PC-9 (cell line): Measurements from ENCODE around the gene TRIM27. TPM values are rescaled to one million over a fixed set of nuclear protein-coding genes. Genes with fewer than 3 reads are reported as not detected.
A peak's percentile ranks its signal among the peaks of the same experiment; 100 is the strongest.
"Not testable (repeated sequence)": the region's sequence is repeated elsewhere in the genome, so short reads cannot be mapped to it uniquely, and the experiment has no call there.

ENCODE experiments used
- BruUV-seq: library from RNA; stranded (reverse); fragments of 400-500 nt; replicated peaks from 2 replicates; lab custom pipeline; 2021; lab: Mats Ljungman, UMichigan
- CTCF ChIA-PET: fragments of 300-600 bp; sonication (Branson Sonifier 250); formaldehyde crosslinking; loops from one replicate; lab custom pipeline; 2022; ENCODE audit warnings: antibody characterized with exemption; lab: Charles Lee
- POLR2A ChIA-PET: fragments of 300-600 bp; sonication (Branson Sonifier 250); formaldehyde crosslinking; loops from one replicate; lab custom pipeline; 2022; ENCODE audit warnings: antibody characterized with exemption; ENCODE audit not compliant: unreplicated experiment; lab: Charles Lee
- DNase-seq, 2 experiments: peaks; one replicate each; pipeline versions ENCODE4 v3.0.0 to v3.0.0-alpha.2; 2015 to 2022; ENCODE audit warnings: mixed read lengths in 1 of 2
- H2AFZ ChIP-seq: fragments of 200-600 bp; sonication (generic); 2 replicates; pipeline ENCODE4 v1.8.1; 2017; ENCODE audit warnings: antibody characterized with exemption
- H3F3A ChIP-seq: fragments of 200-600 bp; sonication (generic); 2 replicates; pipeline ENCODE4 v1.8.1; 2017; ENCODE audit warnings: antibody characterized with exemption, mild to moderate bottlenecking, low read depth; ENCODE audit not compliant: insufficient read depth
- H3K27ac ChIP-seq: fragments of 200-600 bp; sonication (generic); 2 replicates; pipeline ENCODE4 v1.6.1; 2016; ENCODE audit warnings: mixed run types
- H3K27me3 ChIP-seq: fragments of 200-600 bp; sonication (generic); 2 replicates; pipeline ENCODE4 v1.6.1; 2016; ENCODE audit warnings: low read depth, mixed run types; ENCODE audit not compliant: insufficient read depth
- H3K36me3 ChIP-seq: fragments of 200-600 bp; sonication (generic); 2 replicates; pipeline ENCODE4 v1.6.1; 2016; ENCODE audit warnings: low read depth, mixed run types
- H3K4me1 ChIP-seq: fragments of 200-600 bp; sonication (generic); replicated peaks from 2 replicates; pipeline ENCODE4 v1.6.1; 2016; ENCODE audit warnings: mixed run types; ENCODE audit not compliant: insufficient read depth
- H3K4me2 ChIP-seq: fragments of 200-600 bp; sonication (generic); 2 replicates; pipeline ENCODE4 v1.6.1; 2017; ENCODE audit warnings: mixed run types
- H3K4me3 ChIP-seq: fragments of 200-600 bp; sonication (generic); 2 replicates; pipeline ENCODE4 v1.6.1; 2016; ENCODE audit warnings: mixed run types
- H3K79me2 ChIP-seq: fragments of 200-600 bp; sonication (generic); 2 replicates; pipeline ENCODE4 v1.6.1; 2017; ENCODE audit warnings: low read depth, mixed run types
- H3K9me2 ChIP-seq: fragments of 200-600 bp; sonication (generic); 2 replicates; pipeline ENCODE4 v1.8.1; 2017; ENCODE audit warnings: mild to moderate bottlenecking; ENCODE audit not compliant: insufficient read depth
- H3K9me3 ChIP-seq: fragments of 200-600 bp; sonication (generic); 2 replicates; pipeline ENCODE4 v1.8.1; 2016; ENCODE audit warnings: low read depth; ENCODE audit not compliant: insufficient read depth
- H4K20me1 ChIP-seq: fragments of 200-600 bp; sonication (generic); 2 replicates; pipeline ENCODE4 v1.8.1; 2017; ENCODE audit not compliant: insufficient read depth
- CTCF ChIP-seq: fragments of 200-600 bp; sonication (generic); conservative IDR thresholded peaks from 2 replicates; pipeline ENCODE4 v1.6.1; 2017; ENCODE audit warnings: mixed run types, antibody characterized with exemption, mild to moderate bottlenecking, moderate library complexity
- EZH2 ChIP-seq: fragments of 200-600 bp; sonication (generic); IDR thresholded peaks from 2 replicates; pipeline ENCODE4 v1.8.0; 2017; ENCODE audit warnings: antibody characterized with exemption, low read depth
- intact Hi-C: fragments of 100-400 bp; cut with micrococcal nuclease; formaldehyde crosslinking; loops from one replicate; pipeline ENCODE4 v1.10.0; 2022; ENCODE audit not compliant: unreplicated experiment
- total RNA-seq: library from RNA; stranded (reverse); gene quantifications from 2 replicates; pipeline ENCODE4 v1.2.3, GENCODE V29; 2021

TRIM27 gene
- total RNA-seq, 1 experiment from 2014 or later: 86.2 TPM

GRCh38 chr6:28880519-28880893 is 43.3 kb downstream of the TRIM27 start:
- Histone ChIP-seq H3K4me1 (no peaks in the 10 kb centered on the region; the same call in 1 of the 2 replicates), H3K79me2 (no peaks in the 10 kb centered on the region), H3F3A (no peaks in the 10 kb centered on the region), H3K4me3 (peak overlapping the region; percentile 53; the same call in 1 of the 2 replicates), H3K9me3 (no peaks in the 10 kb centered on the region), H4K20me1 (no peaks in the 10 kb centered on the region), H2AFZ (peak overlapping the region; percentile 80; the same call in 1 of the 2 replicates), H3K36me3 (no peaks in the 10 kb centered on the region), H3K4me2 (peak overlapping the region; percentile 63), H3K9me2 (no peaks in the 10 kb centered on the region), H3K27ac (no peak overlapping the region), H3K27me3 (no peaks in the 10 kb centered on the region)
- ChIA-PET POLR2A (no interaction called here), CTCF (interaction anchor here (0.9 kb wide), 1 partner anchor 43 kb away, joined by 3 read pairs; no protein-coding TSS in a partner anchor)
- TF ChIP-seq CTCF: no peak
- TF ChIP-seq EZH2: no peak
- intact Hi-C loops: loop anchor here (5.0 kb wide), 1 partner anchor 62 kb away; no protein-coding TSS in a partner anchor
- BruUV-seq: no TSS peak
- DNase-seq: no peak

- no peak for TF ChIP-seq CTCF
- no peak for TF ChIP-seq EZH2
- H3K27ac ChIP-seq: no peak overlapping the region
- H3K27me3 ChIP-seq: no peaks in the 10 kb centered on the region
- no peaks in the 10 kb centered on the region for H3K9me2 ChIP-seq
- BruUV-seq: no TSS peak
- no peaks in the 10 kb centered on the region for H3K36me3 ChIP-seq
- no peak overlapping the region for H3K4me3 ChIP-seq
- H4K20me1 ChIP-seq: no peaks in the 10 kb centered on the region
- no peaks in the 10 kb centered on the region for H3F3A ChIP-seq
- intact Hi-C loops: no loop called here
- no peak overlapping the region for H2AFZ ChIP-seq
- H3K9me3 ChIP-seq: no peaks in the 10 kb centered on the region
- no peak for DNase-seq
- ChIA-PET CTCF (no interaction called here), POLR2A (no interaction called here)
- H3K4me2 ChIP-seq: no peak overlapping the region
- no peaks in the 10 kb centered on the region; the same call in 1 of the 2 replicates for H3K4me1 ChIP-seq
- H3K79me2 ChIP-seq: no peaks in the 10 kb centered on the region
Measured at GRCh38 chr6:28876710-28877109, 47.1 kb downstream of the TRIM27 start.

GRCh38 chr6:28875191-28875747 is 48.5 kb downstream of the TRIM27 start:
- Histone ChIP-seq H2AFZ (no peak overlapping the region), H3K79me2 (no peaks in the 10 kb centered on the region), H3K9me2 (no peaks in the 10 kb centered on the region), H3K4me1 (no peaks in the 10 kb centered on the region; the same call in 1 of the 2 replicates), H3K9me3 (no peaks in the 10 kb centered on the region), H3K36me3 (no peaks in the 10 kb centered on the region), H3F3A (no peaks in the 10 kb centered on the region), H3K4me2 (no peak overlapping the region), H4K20me1 (no peaks in the 10 kb centered on the region), H3K27ac (no peak overlapping the region), H3K27me3 (no peaks in the 10 kb centered on the region), H3K4me3 (no peak overlapping the region)
- ChIA-PET CTCF (no interaction called here), POLR2A (interaction anchor here (0.6 kb wide), 1 partner anchor 1389 kb away, joined by 5 read pairs; no protein-coding TSS in a partner anchor)
- no TSS peak for BruUV-seq
- intact Hi-C loops: no loop called here
- DNase-seq: no peak
- TF ChIP-seq EZH2: no peak
- TF ChIP-seq CTCF: no peak

GRCh38 chr6:28872157-28872817 is 51.5 kb downstream of the TRIM27 start:
- H3K4me2 ChIP-seq, BruUV-seq, intact Hi-C loops, H3K4me1 ChIP-seq, CTCF ChIA-PET, DNase-seq, H4K20me1 ChIP-seq, H3F3A ChIP-seq, H3K4me3 ChIP-seq, H3K27ac ChIP-seq, H3K9me3 ChIP-seq, H3K9me2 ChIP-seq, H3K27me3 ChIP-seq, H3K36me3 ChIP-seq, H2AFZ ChIP-seq, POLR2A ChIA-PET, H3K79me2 ChIP-seq: not testable (repeated sequence)
